ENCODE measurements around the gene SLC24A3.

The SLC24A3 gene

DNA sequence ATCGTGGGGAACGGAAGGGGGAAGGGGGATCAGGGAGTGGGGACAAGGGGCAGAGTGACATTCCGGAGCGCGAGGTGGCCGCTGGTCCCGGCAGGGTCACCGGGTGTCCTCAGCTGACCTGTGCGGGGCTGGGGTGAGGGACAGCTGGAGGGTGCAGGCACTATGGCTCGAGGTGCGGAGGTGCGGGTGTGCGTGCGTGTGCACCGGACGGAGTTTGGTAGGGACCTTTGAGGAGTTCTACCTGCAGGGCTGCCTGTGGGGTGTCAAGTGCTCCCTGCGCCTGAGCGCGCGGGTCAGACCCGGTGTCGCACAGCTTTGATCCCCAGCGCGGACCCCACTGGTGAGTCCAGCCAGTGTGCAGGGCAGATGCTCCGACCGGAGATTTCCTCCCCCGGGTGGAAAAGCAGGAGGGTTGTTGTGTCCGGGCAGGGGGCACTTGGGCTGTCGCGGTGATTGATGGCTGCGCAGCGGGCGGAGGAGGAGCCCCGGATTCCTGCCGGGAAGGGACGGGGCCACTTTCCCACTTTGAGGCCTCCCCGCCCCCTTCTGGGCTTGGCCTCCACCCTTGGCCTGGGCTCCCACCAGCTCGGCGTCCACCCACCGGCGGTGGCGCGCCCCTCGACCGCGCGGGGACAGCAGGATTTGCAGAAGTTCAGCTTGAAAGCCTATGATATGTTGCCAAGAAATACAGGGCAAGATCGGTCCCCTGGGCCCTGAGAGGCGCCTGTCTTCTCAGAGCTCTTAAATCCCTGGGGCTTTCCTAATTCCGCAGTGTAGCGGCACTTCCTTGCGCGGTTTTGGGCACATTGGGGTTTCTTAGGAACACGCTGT, 546.3 kb downstream of the SLC24A3 start:
- DNase-seq = no peak

DNA sequence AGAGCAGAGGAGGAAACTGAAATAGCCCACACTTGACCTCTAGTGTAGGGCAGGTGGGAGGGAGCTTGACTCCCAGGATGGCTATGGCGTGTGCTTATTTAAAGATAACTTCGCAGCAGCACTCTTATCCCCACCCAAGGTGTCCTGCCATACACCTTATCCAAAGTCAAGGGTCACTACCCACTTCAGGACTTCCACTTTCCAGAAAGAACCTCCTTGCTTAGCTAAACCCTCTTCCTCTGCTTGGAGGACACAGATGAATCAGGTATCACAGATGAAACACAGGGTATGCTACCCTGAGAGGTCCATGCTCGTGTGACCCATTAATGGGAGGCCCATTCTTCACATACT, 547.9 kb downstream of the SLC24A3 start:
- DNase-seq = no peak

DNA sequence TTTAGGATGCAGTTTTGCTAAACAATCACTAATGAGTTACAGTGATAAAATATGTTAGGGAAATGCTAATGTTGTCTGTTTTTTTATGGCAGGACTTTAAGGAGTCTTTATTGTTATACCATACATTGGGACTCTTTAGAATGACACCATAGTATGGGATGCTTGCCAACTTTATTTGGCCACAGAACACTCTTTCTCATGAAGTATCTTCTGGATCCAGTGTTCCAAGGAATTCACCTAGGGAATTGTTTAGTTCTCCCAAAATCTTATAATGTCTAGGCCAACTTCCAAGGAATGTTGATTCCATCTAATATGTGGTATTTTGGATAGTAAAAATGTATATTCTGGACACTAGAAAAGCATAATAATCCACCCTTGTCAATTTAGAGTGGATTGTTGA, 548.9 kb downstream of the SLC24A3 start:
- no peak for DNase-seq

DNA sequence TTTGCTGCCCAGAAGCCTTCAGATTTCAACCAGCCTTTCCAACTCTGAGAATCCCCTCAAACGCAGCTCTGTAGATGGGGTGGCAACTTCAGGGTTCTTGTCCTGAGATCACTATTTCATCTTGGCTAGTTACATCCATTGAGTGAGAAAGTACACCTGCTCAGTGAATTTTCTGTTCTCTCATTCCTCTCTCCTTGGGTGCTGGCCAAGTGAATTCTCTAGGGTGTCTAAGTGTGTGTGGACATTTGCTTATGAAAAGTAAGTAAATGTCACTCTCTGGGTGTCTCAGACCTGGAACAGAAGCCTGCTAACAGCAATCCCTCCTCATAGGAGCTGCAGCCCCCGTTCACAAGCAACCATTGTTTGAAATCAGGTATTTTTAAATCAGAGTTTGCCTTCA, 549.4 kb downstream of the SLC24A3 start:
- no peak for DNase-seq

DNA sequence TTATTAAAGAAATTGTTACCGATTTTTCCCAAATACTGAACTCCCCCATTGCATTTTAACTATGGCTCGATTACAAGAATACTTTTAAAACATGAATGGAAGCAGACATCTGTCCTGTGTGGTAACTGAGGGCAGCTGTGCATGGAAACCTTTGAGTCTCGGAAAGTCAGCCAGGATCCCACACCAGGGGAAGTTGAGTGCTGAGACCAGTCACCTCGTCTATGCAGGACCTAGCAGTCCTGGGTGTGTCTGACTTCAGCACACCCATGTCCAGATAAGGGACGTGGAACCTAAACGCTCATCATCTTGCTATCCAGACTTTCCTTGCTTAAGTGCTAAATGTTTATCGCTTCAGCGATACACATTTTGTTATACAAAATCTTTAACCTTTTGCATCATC, 551.8 kb downstream of the SLC24A3 start:
- DNase-seq = no peak

DNA sequence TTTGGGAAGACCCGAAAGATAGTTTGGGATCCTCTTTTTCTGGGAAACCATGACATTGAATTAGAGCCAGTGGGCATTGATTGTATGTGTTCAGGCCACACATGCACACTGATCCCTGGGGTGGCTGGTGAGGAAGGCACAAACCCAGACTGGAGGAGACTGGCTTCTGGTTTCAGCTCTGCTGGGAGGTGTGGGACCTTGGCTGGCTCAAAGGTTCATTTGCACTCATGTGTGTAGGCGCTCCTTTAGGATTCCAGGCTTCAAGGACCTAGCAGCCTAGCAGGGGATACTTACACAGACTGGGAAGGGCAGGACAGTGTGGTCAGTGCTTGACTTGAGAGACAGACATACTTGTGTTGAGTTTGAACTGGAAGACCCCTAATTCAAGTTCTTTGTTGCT, 552.8 kb downstream of the SLC24A3 start:
- no peak for DNase-seq

DNA sequence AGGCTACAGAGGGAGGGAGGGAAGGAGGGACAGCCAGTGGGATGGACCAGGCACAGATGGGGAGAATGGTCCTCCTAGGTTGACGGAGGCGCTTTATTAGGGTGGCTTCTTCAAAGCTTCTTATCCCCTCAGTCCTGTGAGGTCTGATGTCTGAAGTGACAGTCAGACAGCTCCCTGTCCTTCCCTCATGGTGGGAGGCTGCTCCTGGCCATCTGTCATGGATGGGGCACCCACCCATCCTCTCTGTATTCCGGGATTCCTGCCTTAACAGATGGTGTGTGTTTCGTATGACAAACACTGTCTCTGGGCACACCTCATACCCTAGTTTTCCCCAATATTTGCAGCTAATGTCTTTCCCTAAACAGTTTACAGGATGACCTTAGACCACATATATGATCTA, 553.5 kb downstream of the SLC24A3 start:
- DNase-seq = no peak

DNA sequence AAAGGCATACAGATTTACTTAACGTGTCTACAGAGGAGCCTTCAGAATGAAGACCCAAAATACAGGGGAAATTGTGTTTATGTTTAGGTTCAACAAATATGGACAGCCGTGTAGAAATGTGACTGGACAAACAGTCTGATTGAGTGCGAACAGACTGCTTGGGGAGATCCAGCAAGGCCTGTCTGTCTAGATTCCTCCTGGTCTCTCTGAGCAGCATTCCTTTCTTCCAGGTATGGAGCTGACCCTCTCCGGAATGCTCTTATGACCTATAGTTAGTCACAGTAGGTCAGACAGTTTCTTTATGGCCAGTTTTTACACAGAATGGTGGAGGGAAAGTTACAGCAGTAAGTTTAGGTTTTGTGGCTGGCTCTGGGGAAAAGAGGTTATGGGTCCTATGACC, 554.6 kb downstream of the SLC24A3 start:
- no peak for DNase-seq

DNA sequence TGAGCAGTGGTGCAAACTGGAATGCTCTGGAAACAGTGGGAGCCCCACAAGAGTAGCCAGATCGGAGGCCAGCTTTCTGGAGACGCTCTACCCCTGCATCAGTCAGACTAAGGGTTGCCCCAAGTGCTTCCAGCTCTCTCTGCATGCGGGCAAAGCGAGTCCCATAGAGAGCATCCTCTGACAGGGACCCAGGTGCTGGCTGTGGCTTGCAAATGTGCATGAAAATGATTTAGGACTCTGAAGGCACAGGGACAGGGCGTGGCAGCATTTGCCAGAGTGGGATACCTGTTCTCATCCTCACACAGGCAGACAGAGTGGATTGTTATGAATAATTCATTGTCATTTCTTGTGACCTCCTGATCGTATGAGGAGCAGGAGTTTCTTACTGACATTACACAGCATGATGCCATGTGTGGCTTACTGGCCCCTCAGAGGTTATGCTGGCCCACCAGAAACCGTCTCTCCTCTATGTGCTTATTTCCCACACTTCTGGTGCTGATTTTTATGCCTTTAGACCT, 555.9 kb downstream of the SLC24A3 start:
- DNase-seq = no peak

DNA sequence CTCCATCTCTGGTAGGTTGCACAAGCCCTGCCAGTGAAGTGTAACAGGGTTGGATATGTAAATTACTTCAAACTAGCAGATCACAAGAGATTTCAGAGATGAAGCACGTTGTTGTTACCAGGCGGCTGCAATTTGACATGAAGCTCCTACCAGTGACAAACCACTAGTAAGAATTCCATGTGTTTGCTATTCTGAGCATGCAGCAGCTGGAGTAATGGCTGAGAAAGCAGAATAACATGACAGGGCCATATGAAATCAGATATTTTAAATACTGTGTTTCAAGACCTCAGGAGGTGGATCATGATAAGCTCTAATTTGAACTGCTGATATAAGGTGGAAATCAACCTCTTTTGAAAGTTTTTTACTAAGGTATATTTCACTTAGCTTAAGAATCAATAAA, 557.1 kb downstream of the SLC24A3 start:
- DNase-seq = no peak

DNA sequence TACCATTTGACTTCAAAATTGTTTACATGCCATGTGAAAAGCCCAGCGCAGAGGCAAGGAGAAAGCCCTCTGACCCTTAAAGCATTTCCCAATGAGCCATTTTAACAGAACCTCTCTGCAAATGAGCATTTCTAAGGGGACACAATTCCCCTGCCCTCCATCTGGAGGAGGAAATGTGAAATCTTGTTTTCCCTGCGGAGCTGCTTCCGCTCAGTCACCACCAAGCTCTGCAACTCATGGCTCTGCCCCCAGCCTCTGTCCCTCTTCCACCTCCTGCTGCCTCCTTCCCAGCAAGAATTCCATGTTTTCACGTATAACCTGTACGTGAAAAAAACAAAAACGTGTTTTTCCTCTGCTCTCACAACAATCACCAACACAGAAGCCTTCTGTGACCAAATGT, 557.9 kb downstream of the SLC24A3 start:
- DNase-seq = no peak

DNA sequence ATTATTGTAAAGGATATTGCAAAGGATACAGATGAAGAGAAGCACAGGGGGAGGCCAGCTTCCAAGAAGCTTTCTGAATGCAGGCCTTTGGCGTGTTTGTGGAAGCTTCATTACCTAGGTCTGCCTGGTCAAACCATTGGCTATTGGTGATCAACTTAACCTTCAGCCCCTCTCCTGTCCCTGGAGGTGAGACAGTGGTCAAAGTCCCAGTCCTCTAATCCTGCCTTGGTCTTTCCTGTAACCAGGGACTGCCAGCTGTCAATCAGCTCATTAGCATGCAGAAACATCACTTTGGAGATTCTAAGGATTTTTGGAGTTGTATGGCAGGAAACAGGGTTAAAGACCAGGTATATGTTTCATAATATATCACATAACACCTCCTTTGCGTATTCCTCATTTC, 558.6 kb downstream of the SLC24A3 start:
- no peak for DNase-seq
